SK-N-SH (cell line): ENCODE measurements around the gene POMC. TPM values are rescaled to one million over a fixed set of nuclear protein-coding genes. Genes with fewer than 3 reads are reported as not detected.

Experiments used
- CTCF ChIA-PET: fragments of 300-600, 350-600 bp; formaldehyde crosslinking; extraction: SDS; loops from one replicate; lab custom pipeline; 2021; lab: Yijun Ruan, JAX
- POLR2A ChIA-PET: fragments of 350-600 bp; sonication (Branson Sonifier 250); formaldehyde crosslinking; extraction: SDS; loops from one replicate; lab custom pipeline; 2020; ENCODE audit warnings: antibody characterized with exemption, inconsistent platforms; lab: Yijun Ruan, JAX
- DNase-seq: peaks from one replicate; pipeline ENCODE4 v3.0.0; 2012
- H2AFZ ChIP-seq: fragments of 200-600 bp; sonication (generic); 2 replicates; pipeline ENCODE4 v1.8.1; 2016; ENCODE audit warnings: antibody characterized with exemption, mild to moderate bottlenecking, low read depth
- H3F3A ChIP-seq: fragments of 200-600 bp; sonication (generic); replicated peaks from 2 replicates; pipeline ENCODE3; 2016; ENCODE audit warnings: antibody characterized with exemption, mild to moderate bottlenecking; ENCODE audit not compliant: insufficient read depth
- H3K27ac ChIP-seq, 2 experiments: fragments of 200-500 bp in 1 of 2; fragments of 200-600 bp in 1 of 2; sonication (Bioruptor generic) in 1 of 2; sonication (generic), shearing (Covaris generic) in 1 of 2; 2 replicates each; pipeline versions ENCODE4 v1.5.1 to v1.6.1; 2014 to 2016; ENCODE audit warnings: low read depth in 2 of 2, inconsistent platforms in 1 of 2, low read length in 1 of 2, mild to moderate bottlenecking in 1 of 2, mixed read lengths in 1 of 2
- H3K27me3 ChIP-seq: fragments of 200-600 bp; sonication (generic), shearing (Covaris generic); 2 replicates; pipeline ENCODE4 v1.6.1; 2016; ENCODE audit warnings: mixed run types; ENCODE audit not compliant: insufficient read depth
- H3K36me3 ChIP-seq, 2 experiments: fragments of 200-500 bp in 1 of 2; fragments of 200-600 bp in 1 of 2; sonication (Bioruptor generic) in 1 of 2; sonication (generic) in 1 of 2; replicated peaks in 1 of 2; 2 replicates each; pipeline versions ENCODE3 to v1.5.1; 2014 to 2016; ENCODE audit warnings: low read length in 1 of 2, mild to moderate bottlenecking in 1 of 2; ENCODE audit not compliant: insufficient read depth in 2 of 2, control insufficient read depth in 1 of 2
- H3K4me1 ChIP-seq, 2 experiments: fragments of 200-500 bp in 1 of 2; fragments of 200-600 bp in 1 of 2; sonication (Bioruptor generic) in 1 of 2; sonication (generic), shearing (Covaris generic) in 1 of 2; 2 replicates each; pipeline versions ENCODE4 v1.5.1 to v1.6.1; 2014 to 2016; ENCODE audit warnings: low read depth in 1 of 2, low read length in 1 of 2, mixed run types in 1 of 2; ENCODE audit not compliant: insufficient read depth in 2 of 2, control insufficient read depth in 1 of 2
- H3K4me2 ChIP-seq: fragments of 200-600 bp; sonication (generic), shearing (Covaris generic); 2 replicates; pipeline ENCODE4 v1.6.1; 2017; ENCODE audit warnings: mixed run types
- H3K4me3 ChIP-seq, 2 experiments: fragments of 200-500 bp in 1 of 2; fragments of 200-600 bp in 1 of 2; sonication (Bioruptor generic) in 1 of 2; sonication (generic), shearing (Covaris generic) in 1 of 2; 2 replicates each; pipeline versions ENCODE4 v1.5.1 to v1.8.1; 2014 to 2016; ENCODE audit warnings: low read depth in 2 of 2, inconsistent platforms in 1 of 2, low read length in 1 of 2, mild to moderate bottlenecking in 1 of 2, mixed read lengths in 1 of 2, moderate library complexity in 1 of 2
- H3K79me2 ChIP-seq: fragments of 200-600 bp; sonication (generic); 2 replicates; pipeline ENCODE4 v1.8.1; 2017; ENCODE audit warnings: mild to moderate bottlenecking; ENCODE audit not compliant: insufficient read depth
- H3K9ac ChIP-seq: fragments of 200-600 bp; sonication (generic); 2 replicates; pipeline ENCODE4 v1.6.1; 2017; ENCODE audit warnings: mixed run types
- H3K9me2 ChIP-seq: fragments of 200-600 bp; sonication (generic); 2 replicates; pipeline ENCODE4 v1.6.1; 2017; ENCODE audit warnings: mixed run types
- H3K9me3 ChIP-seq: fragments of 200-600 bp; sonication (generic); 2 replicates; pipeline ENCODE4 v1.6.1; 2017; ENCODE audit warnings: mixed run types, mild to moderate bottlenecking, moderate library complexity
- H4K20me1 ChIP-seq: fragments of 200-600 bp; sonication (generic); 2 replicates; pipeline ENCODE4 v1.6.1; 2017; ENCODE audit warnings: mild to moderate bottlenecking, mixed run types; ENCODE audit not compliant: insufficient read depth
- CTCF ChIP-seq: fragments of 200-600 bp; sonication (generic); IDR thresholded peaks from 2 replicates; pipeline ENCODE4 v1.6.1; 2017; ENCODE audit warnings: antibody characterized with exemption, mild to moderate bottlenecking, moderate library complexity
- ELF1 ChIP-seq: IDR thresholded peaks from 2 replicates; pipeline ENCODE4 v1.4.0; 2012
- EZH2phosphoT487 ChIP-seq: fragments of 200-600 bp; sonication (generic); IDR thresholded peaks from 2 replicates; pipeline ENCODE4 v1.6.1; 2017; ENCODE audit warnings: low read depth, mixed run types, mild to moderate bottlenecking, antibody characterized with exemption, moderate library complexity, borderline replicate concordance
- GATA2 ChIP-seq: sonication (generic); formaldehyde crosslinking; IDR thresholded peaks from 2 replicates; pipeline ENCODE4 v1.5.0; 2020; ENCODE audit warnings: mild to moderate bottlenecking, missing genetic modification reagents
- RAD21 ChIP-seq: IDR thresholded peaks from 2 replicates; pipeline ENCODE4 v1.6.1; 2012; ENCODE audit warnings: mild to moderate bottlenecking, low read length
- RFX5 ChIP-seq: IDR thresholded peaks from 2 replicates; pipeline ENCODE4 v1.6.1; 2012; ENCODE audit warnings: mild to moderate bottlenecking, improper control_type of control experiment, low read length
- TEAD4 ChIP-seq: IDR thresholded peaks from 2 replicates; pipeline ENCODE4 v1.4.0; 2012; ENCODE audit warnings: mild to moderate bottlenecking, borderline replicate concordance; ENCODE audit not compliant: insufficient read depth
- YY1 ChIP-seq: IDR thresholded peaks from 2 replicates; pipeline ENCODE4 v1.4.0; 2012; ENCODE audit warnings: low read depth, mild to moderate bottlenecking
- WGBS: methylation state at CpG from one replicate; pipeline ENCODE4 v1.1.6; 2017; ENCODE audit warnings: low lambda C conversion rate; 5-methylcytosine and 5-hydroxymethylcytosine counted together
- polyA plus RNA-seq, 3 experiments: library from polyadenylated mRNA; depleted of rRNA; stranded (reverse); fragments of >200 nt; gene quantifications; 2 replicates each; pipeline ENCODE4 v1.2.3, GENCODE V29; 2012
- TF ChIP-seq, protein P1 (sequence below): IDR thresholded peaks from 2 replicates; pipeline ENCODE4 v1.6.1; 2012; ENCODE audit warnings: mild to moderate bottlenecking, low read depth, low read length, moderate library complexity
- TF ChIP-seq, protein P2 (sequence below): IDR thresholded peaks from 2 replicates; pipeline ENCODE4 v1.4.0; 2012; ENCODE audit warnings: low read depth, borderline replicate concordance

POMC gene
- polyA plus RNA-seq, 1 of the 3 experiments (the other 2 are of a cell fraction): not detected

DNA sequence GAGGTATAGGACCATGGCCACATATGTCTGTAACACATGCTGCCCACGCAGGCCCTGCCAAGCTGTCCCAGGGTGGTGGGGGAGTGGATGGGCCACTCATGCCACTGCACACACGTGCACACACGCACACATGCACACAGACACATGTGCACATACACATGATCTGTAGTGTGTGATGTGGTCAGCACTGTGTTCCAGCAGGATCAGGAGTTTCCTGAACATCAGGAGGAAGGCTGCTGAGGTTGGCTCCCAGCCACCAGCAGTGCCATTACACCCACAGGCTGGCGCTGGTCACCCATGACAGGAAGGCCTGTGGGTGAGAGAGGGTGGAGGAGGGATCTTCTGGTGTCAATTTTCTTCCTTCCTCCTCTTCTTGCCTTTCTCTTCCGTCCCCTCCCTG lies 44.7 kb downstream of the POMC start:
- WGBS: 94% methylated on average over 5 of the region's 5 CpGs

More for the DNA sequence above, 44.7 kb downstream of the POMC start:
- Histone ChIP-seq H3K9me2 (no peaks in the 10 kb centered on the region), H3K9me3 (no peaks in the 10 kb centered on the region), H3F3A (peaks cover 10% of the 10 kb centered on the region), H3K27ac (no peak overlapping the region), H2AFZ (no peak overlapping the region), H4K20me1 (no peaks in the 10 kb centered on the region), H3K9ac (no peak overlapping the region), H3K36me3 (peaks cover 0 to 5% of the 10 kb centered on the region in 2 experiments), H3K4me1 (peaks cover 0 to 4% of the 10 kb centered on the region in 2 experiments; a peak in 1 of 4 replicates), H3K4me2 (no peak overlapping the region), H3K79me2 (no peaks in the 10 kb centered on the region), H3K27me3 (no peaks in the 10 kb centered on the region), H3K4me3 (no peak overlapping the region)
- CTCF ChIA-PET: interaction anchor here (1.7 to 27.1 kb wide), 2 partner anchors 105 to 148 kb away, joined by 6 to 519 read pairs; no protein-coding TSS in a partner anchor
- TF ChIP-seq RAD21: no peak
- TF ChIP-seq ELF1: no peak
- TF ChIP-seq, protein P1, sequence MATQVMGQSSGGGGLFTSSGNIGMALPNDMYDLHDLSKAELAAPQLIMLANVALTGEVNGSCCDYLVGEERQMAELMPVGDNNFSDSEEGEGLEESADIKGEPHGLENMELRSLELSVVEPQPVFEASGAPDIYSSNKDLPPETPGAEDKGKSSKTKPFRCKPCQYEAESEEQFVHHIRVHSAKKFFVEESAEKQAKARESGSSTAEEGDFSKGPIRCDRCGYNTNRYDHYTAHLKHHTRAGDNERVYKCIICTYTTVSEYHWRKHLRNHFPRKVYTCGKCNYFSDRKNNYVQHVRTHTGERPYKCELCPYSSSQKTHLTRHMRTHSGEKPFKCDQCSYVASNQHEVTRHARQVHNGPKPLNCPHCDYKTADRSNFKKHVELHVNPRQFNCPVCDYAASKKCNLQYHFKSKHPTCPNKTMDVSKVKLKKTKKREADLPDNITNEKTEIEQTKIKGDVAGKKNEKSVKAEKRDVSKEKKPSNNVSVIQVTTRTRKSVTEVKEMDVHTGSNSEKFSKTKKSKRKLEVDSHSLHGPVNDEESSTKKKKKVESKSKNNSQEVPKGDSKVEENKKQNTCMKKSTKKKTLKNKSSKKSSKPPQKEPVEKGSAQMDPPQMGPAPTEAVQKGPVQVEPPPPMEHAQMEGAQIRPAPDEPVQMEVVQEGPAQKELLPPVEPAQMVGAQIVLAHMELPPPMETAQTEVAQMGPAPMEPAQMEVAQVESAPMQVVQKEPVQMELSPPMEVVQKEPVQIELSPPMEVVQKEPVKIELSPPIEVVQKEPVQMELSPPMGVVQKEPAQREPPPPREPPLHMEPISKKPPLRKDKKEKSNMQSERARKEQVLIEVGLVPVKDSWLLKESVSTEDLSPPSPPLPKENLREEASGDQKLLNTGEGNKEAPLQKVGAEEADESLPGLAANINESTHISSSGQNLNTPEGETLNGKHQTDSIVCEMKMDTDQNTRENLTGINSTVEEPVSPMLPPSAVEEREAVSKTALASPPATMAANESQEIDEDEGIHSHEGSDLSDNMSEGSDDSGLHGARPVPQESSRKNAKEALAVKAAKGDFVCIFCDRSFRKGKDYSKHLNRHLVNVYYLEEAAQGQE: no peak
- TF ChIP-seq GATA2 (CRISPR knock-in tag): no peak
- no peak for TF ChIP-seq EZH2phosphoT487
- TF ChIP-seq, protein P2, sequence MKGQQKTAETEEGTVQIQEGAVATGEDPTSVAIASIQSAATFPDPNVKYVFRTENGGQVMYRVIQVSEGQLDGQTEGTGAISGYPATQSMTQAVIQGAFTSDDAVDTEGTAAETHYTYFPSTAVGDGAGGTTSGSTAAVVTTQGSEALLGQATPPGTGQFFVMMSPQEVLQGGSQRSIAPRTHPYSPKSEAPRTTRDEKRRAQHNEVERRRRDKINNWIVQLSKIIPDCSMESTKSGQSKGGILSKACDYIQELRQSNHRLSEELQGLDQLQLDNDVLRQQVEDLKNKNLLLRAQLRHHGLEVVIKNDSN: no peak
- TF ChIP-seq RFX5: no peak
- no peak for TF ChIP-seq CTCF
- no peak for TF ChIP-seq YY1
- TF ChIP-seq TEAD4: no peak
- no peak for DNase-seq
- POLR2A ChIA-PET: no interaction called here
